Measurements from ENCODE around the gene TMUB1. TPM values are rescaled to one million over a fixed set of nuclear protein-coding genes. Genes with fewer than 3 reads are reported as not detected.

TMUB1 gene
- total RNA-seq, 3 donors from 2014 or later (not counting 1 experiment from before 2014, with no cell fraction given) = 44.1 to 49.8 (median 47.3) TPM

- H3K27me3 Mint-ChIP-seq (ENCODE audit: low read depth in 2 of 2) = no peaks in the 10 kb centered on the region
- no peak for TF ChIP-seq CTCF (IDR thresholded peaks at IDR 0.05)
- 96% methylated on average over 17 of the region's 17 CpGs for WGBS (ENCODE audit: insufficient coverage)
- no peak overlapping the region for H3K4me3 Mint-ChIP-seq
- H3K9me3 Mint-ChIP-seq = no peaks in the 10 kb centered on the region
- H3K36me3 Mint-ChIP-seq = no peaks in the 10 kb centered on the region
- Histone ChIP-seq H3K27me3 (ENCODE audit: control insufficient read depth, insufficient read depth, low read length) (no peaks in the 10 kb centered on the region), H3K4me1 (ENCODE audit: control insufficient read depth, insufficient read depth, low read length) (no peaks in the 10 kb centered on the region), H3K27ac (ENCODE audit: low read length) (no peak overlapping the region), H3K4me3 (ENCODE audit: low read length) (no peak overlapping the region), H3K36me3 (ENCODE audit: control insufficient read depth, insufficient read depth, low read length) (peaks cover 23% of the 10 kb centered on the region), H3K9me3 (ENCODE audit: control insufficient read depth, insufficient read depth, low read length) (no peaks in the 10 kb centered on the region)
- peaks cover 9 to 14% of the 10 kb centered on the region in 2 donors for H3K4me1 Mint-ChIP-seq
- intact Hi-C loops (cut with micrococcal nuclease) = no loop called here
- ATAC-seq (no peak), DNase-seq (no peak)
- no peak overlapping the region for H3K27ac Mint-ChIP-seq
These were observed 47.4 kb downstream of the TMUB1 start for GRCh38 chr7:151035902-151036301.

GRCh38 chr7:151035026-151035717 lies 48.1 kb downstream of the TMUB1 start:
- Mint-ChIP-seq H3K27me3 (ENCODE audit: low read depth in 2 of 2) (no peaks in the 10 kb centered on the region), H3K4me1 (peaks cover 9 to 12% of the 10 kb centered on the region in 2 donors), H3K27ac (no peak overlapping the region), H3K4me3 (no peak overlapping the region), H3K9me3 (no peaks in the 10 kb centered on the region), H3K36me3 (no peaks in the 10 kb centered on the region)
- 95% methylated on average over 21 of the region's 21 CpGs for WGBS (ENCODE audit: insufficient coverage)
- Histone ChIP-seq H3K4me3 (ENCODE audit: low read length) (no peak overlapping the region), H3K4me1 (ENCODE audit: control insufficient read depth, insufficient read depth, low read length) (no peaks in the 10 kb centered on the region), H3K27ac (ENCODE audit: low read length) (no peak overlapping the region), H3K36me3 (ENCODE audit: control insufficient read depth, insufficient read depth, low read length) (peaks cover 23% of the 10 kb centered on the region), H3K27me3 (ENCODE audit: control insufficient read depth, insufficient read depth, low read length) (no peaks in the 10 kb centered on the region), H3K9me3 (ENCODE audit: control insufficient read depth, insufficient read depth, low read length) (no peaks in the 10 kb centered on the region)
- ATAC-seq (no peak), DNase-seq (no peak)
- intact Hi-C loops (cut with micrococcal nuclease) = no loop called here
- TF ChIP-seq CTCF (IDR thresholded peaks at IDR 0.05) = no peak

- TF ChIP-seq CTCF (IDR thresholded peaks at IDR 0.05) = no peak
These were observed 48.8 kb downstream of the TMUB1 start for GRCh38 chr7:151034312-151035025.

More at GRCh38 chr7:151034312-151035025, 48.8 kb downstream of the TMUB1 start:
- H3K27ac Mint-ChIP-seq = no peak overlapping the region
- peaks cover 23% of the 10 kb centered on the region for H3K36me3 ChIP-seq (ENCODE audit: control insufficient read depth, insufficient read depth, low read length)
- H3K9me3 ChIP-seq (ENCODE audit: control insufficient read depth, insufficient read depth, low read length) = no peaks in the 10 kb centered on the region
- no peak overlapping the region for H3K4me3 ChIP-seq (ENCODE audit: low read length)
- no peak overlapping the region for H3K27ac ChIP-seq (ENCODE audit: low read length)
- intact Hi-C loops (cut with micrococcal nuclease) = no loop called here
- ATAC-seq (no peak), DNase-seq (no peak)
- no peaks in the 10 kb centered on the region for H3K27me3 Mint-ChIP-seq (ENCODE audit: low read depth in 2 of 2)
- H3K4me3 Mint-ChIP-seq = no peak overlapping the region
- H3K9me3 Mint-ChIP-seq = no peaks in the 10 kb centered on the region
- peaks cover 2 to 5% of the 10 kb centered on the region in 2 donors for H3K4me1 Mint-ChIP-seq
- 95% methylated on average over 21 of the region's 21 CpGs for WGBS (ENCODE audit: insufficient coverage)
- no peaks in the 10 kb centered on the region for H3K27me3 ChIP-seq (ENCODE audit: control insufficient read depth, insufficient read depth, low read length)
- no peaks in the 10 kb centered on the region for H3K36me3 Mint-ChIP-seq
- H3K4me1 ChIP-seq (ENCODE audit: control insufficient read depth, insufficient read depth, low read length) = no peaks in the 10 kb centered on the region

Data from natural killer cell (primary cell).